ENCODE results near the gene ADH5. TPM values are rescaled to one million over a fixed set of nuclear protein-coding genes. Genes with fewer than 3 reads are reported as not detected.
"Not testable (repeated sequence)": the region's sequence is repeated elsewhere in the genome, so short reads cannot be mapped to it uniquely, and the experiment has no call there.

Gene ADH5
- total RNA-seq, 1 donor from 2014 or later: 85.3 TPM

DNA sequence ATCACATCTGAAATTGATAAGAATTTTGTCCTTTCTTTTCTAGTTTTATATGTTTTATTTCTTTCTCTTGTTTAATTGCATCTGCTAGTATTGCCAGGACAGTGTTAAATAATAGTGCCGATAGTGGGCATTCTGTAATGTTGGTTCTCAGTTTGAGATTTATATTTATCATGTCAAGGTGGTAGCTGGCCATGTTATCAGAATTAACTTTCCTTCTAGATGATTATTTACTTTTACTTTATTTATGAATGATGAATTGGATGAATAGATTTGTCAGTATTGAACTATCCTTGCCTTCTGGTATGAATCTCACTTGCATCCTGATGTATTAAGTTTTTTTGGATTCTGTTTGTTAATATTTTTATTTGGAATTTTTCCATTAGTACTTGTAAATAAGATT is 50.4 kb downstream of the ADH5 start:
- H3K4me1 Mint-ChIP-seq: peaks cover 6% of the 10 kb centered on the region
- H3K4me3 Mint-ChIP-seq: no peak overlapping the region
- H3K9me3 Mint-ChIP-seq: peaks cover 11% of the 10 kb centered on the region
- H3K27ac Mint-ChIP-seq: no peak overlapping the region
- intact Hi-C loops (cut with micrococcal nuclease): no loop called here
- H3K36me3 Mint-ChIP-seq (ENCODE audit: low read depth): peaks cover 63% of the 10 kb centered on the region
- H3K27me3 Mint-ChIP-seq: no peaks in the 10 kb centered on the region
- no peak for DNase-seq

DNA sequence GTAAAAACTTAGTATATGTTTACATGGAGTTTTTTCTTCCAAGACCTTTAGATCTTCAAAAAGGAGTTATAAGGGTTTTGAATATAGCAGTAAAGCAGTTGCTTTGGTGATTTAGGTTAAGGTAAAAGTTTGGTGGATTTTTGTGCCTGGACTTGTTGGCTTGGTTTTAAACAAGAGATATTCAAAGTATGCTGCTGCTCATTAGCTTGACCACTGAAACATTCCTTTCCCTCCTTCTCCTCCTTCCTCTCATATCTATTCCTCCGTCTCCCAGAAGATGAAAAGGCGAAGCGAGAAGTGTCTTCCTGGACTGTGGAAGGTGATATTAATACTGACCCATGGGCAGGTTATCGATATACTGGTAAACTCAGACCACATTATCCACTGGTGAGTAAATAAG is 54.6 kb downstream of the ADH5 start:
- intact Hi-C loops (cut with micrococcal nuclease): no loop called here
- H3K4me3 Mint-ChIP-seq: no peak overlapping the region
- H3K9me3 Mint-ChIP-seq: peaks cover 8% of the 10 kb centered on the region
- H3K27ac Mint-ChIP-seq: no peak overlapping the region
- H3K4me1 Mint-ChIP-seq: peaks cover 15% of the 10 kb centered on the region
- peaks cover 55% of the 10 kb centered on the region for H3K36me3 Mint-ChIP-seq (ENCODE audit: low read depth)
- H3K27me3 Mint-ChIP-seq: no peaks in the 10 kb centered on the region
- DNase-seq: no peak

- no peak overlapping the region for H3K27ac Mint-ChIP-seq
- no peak for DNase-seq
- intact Hi-C loops (cut with micrococcal nuclease): no loop called here
Observed at GRCh38 chr4:99029852-99030251, 58.7 kb downstream of the ADH5 start.

DNA sequence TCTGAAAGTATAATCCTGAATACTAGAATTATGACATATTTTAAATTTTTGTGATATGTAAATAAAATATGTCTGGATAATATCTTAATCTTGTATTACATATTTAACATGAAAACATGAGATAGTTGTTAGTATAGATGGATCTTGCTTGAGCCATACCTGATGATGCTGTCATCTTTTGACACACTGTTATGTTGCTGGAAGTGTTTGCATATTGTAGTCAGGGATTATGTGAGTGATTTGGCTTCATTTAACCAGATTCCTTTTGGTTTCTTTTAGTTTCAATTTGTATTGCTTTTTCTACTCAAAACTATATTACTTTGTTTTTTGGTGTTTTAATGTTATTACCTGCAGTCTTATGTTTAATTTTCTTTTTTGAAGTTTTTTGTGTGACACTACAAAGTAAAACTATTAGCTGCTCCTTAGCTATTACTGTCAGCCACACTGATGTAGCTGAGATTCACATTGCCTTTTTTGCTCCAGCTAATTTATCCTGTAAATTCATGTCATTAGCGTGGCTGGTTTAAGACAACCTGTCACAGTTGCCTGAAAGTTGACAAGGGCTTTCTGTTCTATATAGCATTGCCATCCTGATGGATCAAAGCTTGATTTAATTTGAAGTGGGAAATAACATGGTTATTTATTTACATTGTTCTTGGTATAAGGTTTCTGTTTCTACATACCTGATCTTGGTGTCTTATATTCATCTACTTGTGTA is 59.4 kb downstream of the ADH5 start:
- peaks cover 28% of the 10 kb centered on the region for H3K4me1 Mint-ChIP-seq
- H3K4me3 Mint-ChIP-seq: no peak overlapping the region
- intact Hi-C loops (cut with micrococcal nuclease): no loop called here
- DNase-seq: no peak
- no peaks in the 10 kb centered on the region for H3K9me3 Mint-ChIP-seq
- H3K36me3 Mint-ChIP-seq (ENCODE audit: low read depth): peaks cover 22% of the 10 kb centered on the region
- no peak overlapping the region for H3K27ac Mint-ChIP-seq
- H3K27me3 Mint-ChIP-seq: no peaks in the 10 kb centered on the region

More at GRCh38 chr4:99029852-99030251, 58.7 kb downstream of the ADH5 start:
- peaks cover 26% of the 10 kb centered on the region for H3K36me3 Mint-ChIP-seq (ENCODE audit: low read depth)
- no peaks in the 10 kb centered on the region for H3K9me3 Mint-ChIP-seq
- peaks cover 24% of the 10 kb centered on the region for H3K4me1 Mint-ChIP-seq
- no peaks in the 10 kb centered on the region for H3K27me3 Mint-ChIP-seq
- no peak overlapping the region for H3K4me3 Mint-ChIP-seq

- DNase-seq: no peak
- Mint-ChIP-seq H3K36me3 (ENCODE audit: low read depth) (peaks cover 20% of the 10 kb centered on the region), H3K4me3 (no peak overlapping the region), H3K27ac (no peak overlapping the region), H3K4me1 (peaks cover 34% of the 10 kb centered on the region), H3K9me3 (no peaks in the 10 kb centered on the region), H3K27me3 (no peaks in the 10 kb centered on the region)
- intact Hi-C loops (cut with micrococcal nuclease): no loop called here
Observed at GRCh38 chr4:99028187-99028586, 60.4 kb downstream of the ADH5 start.

- no peak for DNase-seq
- Mint-ChIP-seq H3K36me3 (ENCODE audit: low read depth) (peaks cover 23% of the 10 kb centered on the region), H3K9me3 (no peaks in the 10 kb centered on the region), H3K27me3 (no peaks in the 10 kb centered on the region), H3K4me3 (no peak overlapping the region), H3K27ac (no peak overlapping the region), H3K4me1 (peaks cover 34% of the 10 kb centered on the region)
- intact Hi-C loops (cut with micrococcal nuclease): no loop called here
Observed at GRCh38 chr4:99027304-99027703, 61.3 kb downstream of the ADH5 start.

DNA sequence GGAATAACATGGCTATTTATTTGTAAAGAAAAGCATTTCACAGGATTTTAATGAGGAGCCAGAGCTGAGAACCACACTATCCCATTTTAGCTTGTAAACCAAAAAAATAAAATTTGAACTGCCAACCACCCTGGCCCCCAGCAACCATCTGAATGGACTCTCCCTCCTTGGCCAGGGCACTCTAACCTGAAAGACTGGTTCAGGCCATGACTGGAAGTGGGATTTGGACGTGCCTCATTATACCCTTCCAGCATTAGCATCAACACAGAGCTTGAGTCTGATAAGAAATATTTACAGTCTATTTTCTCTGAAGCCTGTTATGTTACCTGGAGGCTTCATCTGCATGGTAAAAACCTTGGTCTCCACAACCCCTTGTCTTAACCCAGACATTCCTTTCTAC is 63.1 kb downstream of the ADH5 start:
- H3K9me3 Mint-ChIP-seq: peaks cover 9% of the 10 kb centered on the region
- intact Hi-C loops (cut with micrococcal nuclease): no loop called here
- peaks cover 29% of the 10 kb centered on the region for H3K36me3 Mint-ChIP-seq (ENCODE audit: low read depth)
- no peak for DNase-seq
- H3K4me1 Mint-ChIP-seq: peaks cover 28% of the 10 kb centered on the region
- no peaks in the 10 kb centered on the region for H3K27me3 Mint-ChIP-seq
- H3K27ac Mint-ChIP-seq: no peak overlapping the region
- no peak overlapping the region for H3K4me3 Mint-ChIP-seq

DNA sequence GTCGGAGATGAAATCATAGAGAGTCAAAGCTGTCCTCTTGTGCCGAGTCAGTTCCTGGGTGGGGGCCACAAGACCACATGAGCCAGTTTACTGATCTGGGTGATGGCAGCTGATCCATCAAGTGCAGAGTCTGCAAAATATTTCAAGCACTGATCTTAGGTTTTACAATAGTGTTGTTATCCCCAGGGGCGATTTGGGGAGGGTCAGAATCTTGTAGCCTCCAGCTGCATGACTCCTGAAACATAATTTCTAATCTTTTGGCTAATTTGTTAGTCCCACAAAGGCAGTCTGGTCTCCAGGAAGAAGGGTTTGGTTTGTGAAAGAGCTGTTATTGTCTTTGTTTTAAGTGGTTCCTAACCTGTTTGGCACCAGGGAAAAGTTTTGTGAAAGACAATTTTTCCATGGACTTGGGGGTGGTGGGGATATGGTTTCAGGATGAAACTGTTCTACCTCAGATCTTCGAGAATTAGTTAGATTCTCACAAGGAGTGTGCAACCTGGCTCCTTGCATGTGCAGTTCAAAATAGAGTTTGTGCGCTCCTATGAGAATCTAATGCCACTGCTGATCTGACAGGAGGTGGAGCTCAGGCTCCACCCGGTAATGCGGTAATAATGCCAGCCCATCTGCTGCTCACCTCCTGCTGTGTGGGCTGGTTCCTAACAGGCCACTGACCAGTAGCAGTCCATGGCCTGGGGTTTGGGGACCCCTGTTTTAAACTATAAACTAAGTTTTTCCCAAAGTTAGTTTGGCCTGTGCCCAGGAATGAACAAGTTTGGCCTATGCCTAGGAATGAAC is 63.9 kb downstream of the ADH5 start:
- Mint-ChIP-seq H3K4me3 (no peak overlapping the region), H3K36me3 (ENCODE audit: low read depth) (peaks cover 31% of the 10 kb centered on the region), H3K9me3 (peaks cover 11% of the 10 kb centered on the region), H3K4me1 (peaks cover 26% of the 10 kb centered on the region), H3K27me3 (no peaks in the 10 kb centered on the region), H3K27ac (no peak overlapping the region)
- intact Hi-C loops (cut with micrococcal nuclease): no loop called here
- DNase-seq: no peak

GRCh38 chr4:99023800-99024251 is 64.8 kb downstream of the ADH5 start:
- peaks cover 16% of the 10 kb centered on the region for H3K9me3 Mint-ChIP-seq
- H3K27me3 Mint-ChIP-seq; H3K4me3 Mint-ChIP-seq; DNase-seq; H3K27ac Mint-ChIP-seq; intact Hi-C loops (cut with micrococcal nuclease): not testable (repeated sequence)
- H3K36me3 Mint-ChIP-seq (ENCODE audit: low read depth): peaks cover 35% of the 10 kb centered on the region
- peaks cover 19% of the 10 kb centered on the region for H3K4me1 Mint-ChIP-seq

- H3K36me3 Mint-ChIP-seq (ENCODE audit: low read depth): peaks cover 47% of the 10 kb centered on the region
- DNase-seq: no peak
- peaks cover 17% of the 10 kb centered on the region for H3K4me1 Mint-ChIP-seq
- H3K4me3 Mint-ChIP-seq: no peak overlapping the region
- peaks cover 21% of the 10 kb centered on the region for H3K9me3 Mint-ChIP-seq
- intact Hi-C loops (cut with micrococcal nuclease): no loop called here
- no peaks in the 10 kb centered on the region for H3K27me3 Mint-ChIP-seq
- H3K27ac Mint-ChIP-seq: no peak overlapping the region
Observed at GRCh38 chr4:99022566-99022965, 66.0 kb downstream of the ADH5 start.

GRCh38 chr4:99021386-99021785 is 67.2 kb downstream of the ADH5 start:
- H3K36me3 Mint-ChIP-seq (ENCODE audit: low read depth): peaks cover 56% of the 10 kb centered on the region
- no peaks in the 10 kb centered on the region for H3K27me3 Mint-ChIP-seq
- H3K27ac Mint-ChIP-seq: no peak overlapping the region
- H3K4me1 Mint-ChIP-seq: peaks cover 12% of the 10 kb centered on the region
- H3K4me3 Mint-ChIP-seq: no peak overlapping the region
- intact Hi-C loops (cut with micrococcal nuclease): no loop called here
- H3K9me3 Mint-ChIP-seq: peaks cover 21% of the 10 kb centered on the region
- DNase-seq: no peak

Other genes starting within 250 kb of the ADH5 start
- gene EIF4E, start 159.7 kb downstream of the ADH5 start, total RNA-seq: 151 and 156 TPM in 2 replicates
- 61.2 and 63.3 TPM in 2 replicates for gene METAP1, start 93.1 kb downstream of the ADH5 start, total RNA-seq
- gene ADH4, start 55.5 kb upstream of the ADH5 start, total RNA-seq: not detected in 2 replicates
- not detected in 2 replicates for gene ADH6, start 130.5 kb upstream of the ADH5 start, total RNA-seq
- gene ADH1A, start 202.2 kb upstream of the ADH5 start, total RNA-seq: not detected in 2 replicates
- gene ADH1B, start 232.6 kb upstream of the ADH5 start, total RNA-seq: not detected in 2 replicates

Data from activated CD4-positive, alpha-beta T cell treated with anti-CD3 and anti-CD28 coated beads, Interleukin-2, amount 10 ng/mL, durations not matched to agents 24 days and 14 days (primary cell).